Amniotic epithelial cell (primary cell): Measurements from ENCODE around the gene TSG101.

Experiments
- DNase-seq: peaks from one replicate; pipeline ENCODE4 v3.0.0-alpha.2; 2010; ENCODE audit warnings: low read depth

Gene TSG101

DNA sequence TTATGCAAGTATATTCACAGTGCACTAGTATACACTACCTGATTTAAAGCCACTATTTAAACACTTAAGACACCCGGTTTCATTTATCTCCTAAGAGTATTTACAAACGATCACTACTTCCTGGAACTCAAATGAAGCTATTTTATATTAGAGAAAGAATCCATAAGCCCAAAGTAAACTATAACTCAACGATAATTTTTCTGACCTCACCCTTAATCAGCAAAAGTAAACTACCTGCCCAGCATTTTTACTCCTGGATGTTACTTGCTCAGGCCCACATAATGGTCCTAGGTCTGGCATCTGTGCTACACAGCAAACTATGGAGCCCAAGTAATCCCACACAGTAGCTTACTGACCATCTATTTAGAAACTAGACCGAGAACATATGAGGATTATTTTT is 33.4 kb downstream of the TSG101 start:
- DNase-seq: no peak

GRCh38 chr11:18492888-18493287 is 33.9 kb downstream of the TSG101 start:
- DNase-seq: no peak

DNA sequence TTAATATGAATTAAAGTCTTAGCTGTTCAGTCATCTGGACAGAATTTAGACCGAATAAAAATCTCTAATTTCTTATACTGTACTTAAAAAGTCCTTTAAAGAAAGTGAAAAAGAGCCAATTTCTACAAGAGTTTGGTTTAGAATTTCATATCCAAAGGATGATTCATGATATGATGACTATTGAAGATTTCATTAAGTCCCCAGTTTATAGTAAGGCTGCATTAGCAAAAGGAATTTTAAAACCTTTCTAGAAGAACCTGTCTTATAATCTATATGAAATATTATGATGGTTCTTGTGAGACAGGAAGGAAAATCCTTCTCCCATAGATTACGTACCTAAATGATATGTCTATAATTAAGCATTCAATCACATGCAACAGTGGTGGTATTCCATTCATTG is 34.8 kb downstream of the TSG101 start:
- no peak for DNase-seq

DNA sequence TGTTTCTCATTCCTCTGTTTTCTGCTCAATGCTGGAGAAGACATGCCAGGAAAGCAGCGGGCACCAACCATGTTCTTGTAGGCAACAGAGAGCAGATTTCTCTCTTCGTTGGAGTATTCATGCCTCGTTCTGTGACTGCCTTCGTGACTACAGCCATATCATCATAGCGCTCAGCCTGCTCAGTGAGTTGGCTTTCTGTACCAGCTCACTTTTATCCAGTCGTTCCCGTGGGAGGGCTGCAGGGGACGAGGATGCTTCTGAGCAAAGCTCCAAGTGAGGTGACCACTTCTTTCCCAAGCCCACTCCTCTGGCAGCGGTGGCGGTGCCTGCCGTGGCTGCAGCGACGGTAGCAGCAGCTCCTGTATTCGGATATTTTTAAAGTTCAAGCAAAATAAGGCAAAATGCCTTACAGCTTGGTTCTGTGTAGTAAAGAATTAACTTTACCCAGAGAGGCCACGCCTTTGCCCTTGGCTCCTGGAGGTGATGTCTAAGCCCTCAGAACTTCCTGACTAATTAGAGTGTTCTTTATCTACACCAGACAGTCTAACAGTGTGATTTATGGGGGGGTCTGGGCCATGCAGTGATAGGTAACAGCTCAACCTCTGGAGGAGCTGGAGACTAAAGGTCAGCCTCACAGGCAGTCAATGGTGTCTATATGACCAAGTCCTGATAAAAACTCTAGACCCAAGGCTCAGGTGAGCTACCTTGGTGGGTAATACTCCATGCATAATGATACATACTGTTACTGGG is 35.8 kb downstream of the TSG101 start:
- no peak for DNase-seq

- no peak for DNase-seq
Measured at GRCh38 chr11:18490319-18490718, 36.4 kb downstream of the TSG101 start.

DNA sequence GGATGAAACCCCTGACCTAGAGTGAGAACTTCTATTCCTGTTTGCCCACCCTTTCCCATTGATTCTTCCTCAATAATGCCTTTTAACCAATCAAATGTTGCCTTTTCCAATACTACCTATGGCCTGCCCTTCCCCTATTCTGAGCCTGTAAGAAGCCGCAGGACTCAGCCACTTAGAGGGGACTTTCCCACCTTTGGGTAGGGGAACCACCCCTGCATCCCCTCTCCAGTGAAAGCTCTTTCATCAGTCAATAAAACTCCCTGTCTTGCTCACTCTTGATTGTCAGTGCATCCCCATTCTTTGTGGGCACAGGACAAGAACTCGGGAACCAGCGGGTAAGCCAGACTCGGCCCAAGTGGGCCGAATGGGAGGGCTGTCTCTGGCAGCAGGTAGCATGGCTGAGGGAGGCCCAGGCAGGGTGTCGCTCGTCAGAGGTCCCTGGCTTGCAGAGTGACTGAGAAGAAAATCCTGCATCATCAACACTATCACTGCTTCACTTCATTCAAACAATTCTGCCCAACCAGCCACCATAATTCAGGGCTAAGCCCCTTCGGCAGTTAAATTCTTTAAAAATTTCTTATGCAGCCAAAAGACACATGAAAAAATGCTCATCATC is 40.7 kb downstream of the TSG101 start:
- DNase-seq: no peak

- no peak for DNase-seq
Measured at GRCh38 chr11:18479063-18479462, 47.7 kb downstream of the TSG101 start.

- DNase-seq: no peak
Measured at GRCh38 chr11:18472587-18472986, 54.2 kb downstream of the TSG101 start.

DNA sequence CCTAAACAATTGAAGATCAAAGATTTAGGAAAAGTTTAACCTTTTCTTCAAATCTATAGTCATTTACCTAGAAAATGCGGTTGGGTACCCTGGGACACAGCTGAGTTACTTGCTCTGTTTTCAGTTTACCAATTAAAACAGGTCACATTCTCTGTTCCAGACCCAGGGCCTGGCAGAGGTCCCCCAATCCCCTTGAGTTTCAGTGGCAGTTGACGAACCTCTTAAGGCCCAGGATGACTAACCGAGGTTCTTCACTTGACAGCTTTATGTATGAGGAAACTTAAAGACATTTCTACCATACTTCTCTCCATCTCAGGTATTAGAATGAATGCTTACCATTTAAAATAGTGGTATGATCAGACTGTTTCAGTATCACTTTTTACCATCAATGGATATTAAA is 54.7 kb downstream of the TSG101 start:
- DNase-seq: no peak

DNA sequence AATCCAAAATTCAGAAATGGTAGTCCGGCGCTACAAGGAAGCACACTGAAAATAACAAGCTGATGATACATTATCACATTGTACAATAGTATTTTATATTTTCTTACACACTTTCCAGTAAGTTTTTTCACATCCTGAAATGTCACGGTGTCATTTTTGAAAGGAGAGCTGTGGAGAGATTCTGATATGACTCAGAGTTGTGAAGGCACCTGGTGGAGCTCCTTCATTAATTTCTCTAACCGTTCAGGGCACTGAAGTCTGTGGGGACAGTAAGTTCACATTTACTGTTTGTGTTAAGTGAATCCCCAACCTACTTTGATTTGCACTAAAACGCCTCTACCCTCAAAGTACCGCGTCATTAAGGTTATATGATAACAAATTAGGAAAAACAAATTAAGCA is 57.8 kb downstream of the TSG101 start:
- no peak for DNase-seq

GRCh38 chr11:18468059-18468458 is 58.7 kb downstream of the TSG101 start:
- no peak for DNase-seq

GRCh38 chr11:18466402-18466801 is 60.3 kb downstream of the TSG101 start:
- no peak for DNase-seq

DNA sequence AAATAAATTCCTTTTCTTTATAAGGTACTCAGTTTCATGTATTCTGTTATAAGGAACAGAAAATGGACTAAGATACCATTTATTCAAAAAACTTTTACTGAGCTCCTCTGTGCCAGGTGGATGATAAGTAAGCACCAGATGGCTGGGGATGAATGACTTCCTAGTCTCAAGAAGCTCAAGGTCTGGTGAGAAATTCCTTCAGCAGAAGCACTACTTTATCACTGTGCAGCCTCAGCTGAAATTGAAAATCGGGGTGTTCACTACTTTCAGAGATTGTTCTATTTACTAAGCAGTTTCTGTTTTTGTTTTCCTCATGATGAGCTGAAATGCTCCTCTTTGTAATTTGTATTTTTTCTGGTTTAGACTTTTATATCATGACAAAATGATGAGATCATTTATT is 63.3 kb downstream of the TSG101 start:
- DNase-seq: no peak

DNA sequence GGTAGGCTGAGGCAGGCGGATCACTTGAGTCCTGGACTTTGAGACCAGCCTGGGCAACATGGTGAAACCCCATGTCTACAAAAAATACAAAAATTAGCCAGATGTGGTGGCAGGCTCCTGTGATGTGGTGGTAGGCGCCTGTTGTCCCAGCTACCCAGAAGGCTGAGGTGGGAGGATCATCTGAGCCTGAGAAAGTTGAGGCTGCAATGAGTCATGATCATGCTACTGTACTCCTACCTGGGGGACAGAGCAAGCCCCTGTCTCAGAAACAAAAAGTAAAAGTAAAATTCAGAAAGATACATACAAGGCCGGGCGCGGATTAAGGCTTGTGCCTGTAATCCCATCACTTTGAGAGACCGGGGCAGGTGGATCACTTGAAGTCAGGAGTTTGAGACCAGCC is 64.8 kb downstream of the TSG101 start:
- no peak for DNase-seq

DNA sequence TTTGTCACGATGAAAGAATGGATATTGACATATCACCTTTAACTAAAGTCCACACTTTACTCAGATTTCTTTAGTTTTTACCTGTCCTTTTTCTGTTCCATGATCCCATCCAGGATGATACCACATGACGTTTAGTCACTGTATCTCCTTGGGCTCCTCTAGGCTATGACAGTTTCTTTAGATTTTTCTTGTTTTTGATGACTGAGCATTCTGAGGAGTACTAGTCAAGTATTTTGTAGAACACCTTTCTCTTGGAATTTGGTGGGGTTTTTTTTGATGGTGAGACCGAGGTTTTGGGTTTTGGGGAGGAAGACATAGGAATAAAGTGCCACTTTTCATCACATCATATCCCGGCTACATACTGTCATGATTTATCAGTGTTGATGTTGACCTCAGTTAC is 67.1 kb downstream of the TSG101 start:
- no peak for DNase-seq

DNA sequence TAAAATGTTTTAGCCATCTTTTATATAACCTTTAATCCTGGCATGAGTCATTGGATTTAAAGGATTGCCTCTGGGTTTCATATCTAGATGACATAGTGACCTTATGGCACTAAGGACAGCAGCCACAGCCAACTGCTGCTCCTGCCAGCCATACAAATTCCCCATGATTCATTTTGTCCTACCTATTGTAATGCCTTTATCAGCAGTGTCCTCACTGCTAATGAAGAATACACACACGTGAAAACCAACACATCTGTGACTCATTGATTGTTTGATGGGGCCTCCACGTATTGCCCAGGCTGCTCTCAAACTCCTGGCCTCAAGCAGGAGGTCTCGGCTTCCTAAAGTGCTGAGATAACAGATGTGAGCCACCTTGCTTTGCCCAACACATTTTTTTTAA is 69.3 kb downstream of the TSG101 start:
- DNase-seq: peak; percentile 34

- no peak for DNase-seq
Measured at GRCh38 chr11:18455686-18456372, 70.9 kb downstream of the TSG101 start, which contains the start of gene LDHAL6A. Gene LDHAL6A, plus strand, starts transcription at chr11:18455856. Its CDS starts 825 bp downstream, at chr11:18456681.

GRCh38 chr11:18452927-18453326 is 73.8 kb downstream of the TSG101 start:
- peak; percentile 22 for DNase-seq

DNA sequence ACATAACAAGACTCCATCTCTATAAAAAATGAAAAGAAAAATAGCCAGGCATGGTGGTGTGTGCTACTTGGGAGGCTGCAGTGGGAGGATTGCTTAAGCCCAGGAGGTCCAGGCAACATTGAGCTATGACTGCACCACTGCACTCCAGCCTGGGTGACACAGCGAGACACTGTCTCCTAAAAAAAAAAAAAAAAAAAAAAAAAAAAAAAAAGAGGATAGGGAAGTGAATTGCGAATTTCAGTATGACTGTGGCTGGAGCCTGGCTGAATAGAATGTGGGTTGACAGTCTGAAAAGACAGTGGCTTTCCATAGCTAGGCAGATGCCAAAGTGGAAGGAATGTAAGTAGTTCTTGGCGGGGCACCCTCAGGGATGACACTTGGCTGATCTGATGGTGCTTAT is 77.5 kb downstream of the TSG101 start:
- DNase-seq: no peak

DNA sequence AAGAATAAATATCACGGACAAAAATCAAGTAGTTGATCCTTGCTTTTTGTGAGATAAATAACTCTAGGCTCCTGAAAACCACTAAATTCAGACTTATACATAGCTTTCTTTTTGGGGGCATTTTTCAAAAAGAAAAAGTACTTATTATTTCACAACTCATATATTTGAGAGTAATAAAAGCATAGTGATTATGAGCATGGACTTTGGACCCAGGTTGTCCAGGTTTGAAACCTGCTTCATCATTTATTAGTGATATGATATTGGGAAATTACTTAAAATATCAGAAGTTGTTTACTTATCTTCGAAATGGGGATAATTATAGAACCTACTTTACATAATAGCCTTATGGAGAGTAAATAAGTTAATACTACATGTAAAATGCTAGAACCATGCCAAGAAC is 88.1 kb downstream of the TSG101 start:
- no peak for DNase-seq
